ENCODE results near the gene C20orf96. TPM values are rescaled to one million over a fixed set of nuclear protein-coding genes. Genes with fewer than 3 reads are reported as not detected.
"Not testable (repeated sequence)": the region's sequence is repeated elsewhere in the genome, so short reads cannot be mapped to it uniquely, and the experiment has no call there.

Gene C20orf96
- total RNA-seq: 1 to 10 TPM; 5.9 to 6.0 TPM

- Mint-ChIP-seq H3K27me3 (no peaks in the 10 kb centered on the region), H3K36me3 (ENCODE audit: low read depth) (peaks cover 3% of the 10 kb centered on the region), H3K9me3 (no peaks in the 10 kb centered on the region), H3K27ac (no peak within 1 kb of the TSS), H3K4me1 (peaks cover 23% of the 10 kb centered on the region), H3K4me3 (no peak within 1 kb of the TSS)
- ChIA-PET POLR2A (interaction anchor here (0.8 to 1.2 kb wide), 3 partner anchors 8 to 36 kb away, joined by 3 to 4 read pairs (median 3); no protein-coding TSS in a partner anchor), CTCF (interaction anchor here (0.9 to 1.0 kb wide), 2 partner anchors 8 to 34 kb away, joined by 3 to 4 read pairs; no protein-coding TSS in a partner anchor)
- DNase-seq: peak; percentile 90
These were observed at the start of gene C20orf96 for GRCh38 chr20:290084-290831. Gene C20orf96 (minus strand): TSS chr20:290750. CDS start chr20:290610, 140 bp downstream.

- CTCF ChIA-PET; POLR2A ChIA-PET; DNase-seq; H3K4me3 Mint-ChIP-seq; H3K4me1 Mint-ChIP-seq; H3K9me3 Mint-ChIP-seq; H3K36me3 Mint-ChIP-seq (ENCODE audit: low read depth); H3K27ac Mint-ChIP-seq: not testable (repeated sequence)
- H3K27me3 Mint-ChIP-seq: peaks cover 19% of the 10 kb centered on the region
These were observed 45.5 kb upstream of the C20orf96 start for GRCh38 chr20:336040-336439.

GRCh38 chr20:334578-334977 lies 44.0 kb upstream of the C20orf96 start:
- DNase-seq: no peak
- Mint-ChIP-seq H3K27ac (no peak overlapping the region), H3K9me3 (no peaks in the 10 kb centered on the region), H3K27me3 (peaks cover 15% of the 10 kb centered on the region), H3K36me3 (ENCODE audit: low read depth) (no peaks in the 10 kb centered on the region), H3K4me1 (peaks cover 6% of the 10 kb centered on the region), H3K4me3 (no peak overlapping the region)
- ChIA-PET POLR2A (no interaction called here), CTCF (no interaction called here)

GRCh38 chr20:330233-331149 lies 39.9 kb upstream of the C20orf96 start:
- H3K27ac Mint-ChIP-seq: no peak overlapping the region
- H3K27me3 Mint-ChIP-seq: peaks cover 8% of the 10 kb centered on the region
- no peaks in the 10 kb centered on the region for H3K9me3 Mint-ChIP-seq
- CTCF ChIA-PET: interaction anchor here (0.6 to 3.7 kb wide), 25 partner anchors 9 to 1431 kb away, joined by 3 to 17 read pairs (median 4); partner anchors contain the start of genes DEFB132 and NRSN2
- H3K4me3 Mint-ChIP-seq: no peak overlapping the region
- POLR2A ChIA-PET: interaction anchor here (0.9 to 3.1 kb wide), 5 partner anchors 14 to 132 kb away, joined by 3 to 11 read pairs (median 4); partner anchors contain the start of genes TBC1D20 and ZCCHC3
- H3K4me1 Mint-ChIP-seq: peaks cover 23% of the 10 kb centered on the region
- H3K36me3 Mint-ChIP-seq (ENCODE audit: low read depth): no peaks in the 10 kb centered on the region
- DNase-seq: peak; percentile 67

- ChIA-PET POLR2A (interaction anchor here (0.9 to 3.1 kb wide), 4 partner anchors 15 to 132 kb away, joined by 3 to 11 read pairs (median 4); partner anchors contain the start of genes TBC1D20 and ZCCHC3), CTCF (interaction anchor here (0.7 to 3.7 kb wide), 13 partner anchors 8 to 1432 kb away, joined by 3 to 17 read pairs (median 5); partner anchors contain the start of genes DEFB132 and NRSN2)
- H3K4me1 Mint-ChIP-seq: peaks cover 25% of the 10 kb centered on the region
- no peaks in the 10 kb centered on the region for H3K36me3 Mint-ChIP-seq (ENCODE audit: low read depth)
- no peak overlapping the region for H3K4me3 Mint-ChIP-seq
- no peaks in the 10 kb centered on the region for H3K9me3 Mint-ChIP-seq
- H3K27ac Mint-ChIP-seq: no peak overlapping the region
- peaks cover 8% of the 10 kb centered on the region for H3K27me3 Mint-ChIP-seq
- DNase-seq: no peak
These were observed 39.3 kb upstream of the C20orf96 start for GRCh38 chr20:329851-330232.

GRCh38 chr20:328975-329695 lies 38.6 kb upstream of the C20orf96 start:
- no peak for DNase-seq
- POLR2A ChIA-PET: interaction anchor here (3.1 kb wide), 1 partner anchor 30 kb away, joined by 11 read pairs; no protein-coding TSS in a partner anchor
- Mint-ChIP-seq H3K4me3 (no peak overlapping the region), H3K36me3 (ENCODE audit: low read depth) (no peaks in the 10 kb centered on the region), H3K4me1 (peaks cover 30% of the 10 kb centered on the region), H3K27me3 (peaks cover 8% of the 10 kb centered on the region), H3K9me3 (no peaks in the 10 kb centered on the region), H3K27ac (no peak overlapping the region)
- CTCF ChIA-PET: interaction anchor here (0.7 to 3.7 kb wide), 6 partner anchors 26 to 1433 kb away, joined by 3 to 17 read pairs (median 3); partner anchors contain the start of gene ZCCHC3

- POLR2A ChIA-PET: interaction anchor here (0.6 to 3.1 kb wide), 2 partner anchors 29 to 31 kb away, joined by 3 to 11 read pairs; no protein-coding TSS in a partner anchor
- no peaks in the 10 kb centered on the region for H3K9me3 Mint-ChIP-seq
- DNase-seq: no peak
These were observed 37.8 kb upstream of the C20orf96 start for GRCh38 chr20:328027-328974.

GRCh38 chr20:327186-328026 lies 36.9 kb upstream of the C20orf96 start:
- DNase-seq: peak; percentile 60
- H3K4me1 Mint-ChIP-seq: peaks cover 34% of the 10 kb centered on the region
- ChIA-PET CTCF (interaction anchor here (0.7 to 3.7 kb wide), 2 partner anchors 27 to 56 kb away, joined by 4 to 17 read pairs; no protein-coding TSS in a partner anchor), POLR2A (interaction anchor here (0.6 to 7.2 kb wide), 2 partner anchors 28 to 31 kb away, joined by 3 to 95 read pairs; partner anchors contain the start of gene ZCCHC3)
- no peak overlapping the region for H3K27ac Mint-ChIP-seq
- no peaks in the 10 kb centered on the region for H3K9me3 Mint-ChIP-seq
- H3K4me3 Mint-ChIP-seq: peak overlapping the region; percentile 47
- H3K36me3 Mint-ChIP-seq (ENCODE audit: low read depth): no peaks in the 10 kb centered on the region
- H3K27me3 Mint-ChIP-seq: peaks cover 5% of the 10 kb centered on the region

More at GRCh38 chr20:328027-328974, 37.8 kb upstream of the C20orf96 start:
- Mint-ChIP-seq H3K27me3 (peaks cover 8% of the 10 kb centered on the region), H3K4me1 (peaks cover 34% of the 10 kb centered on the region), H3K27ac (no peak overlapping the region), H3K4me3 (peak overlapping the region; percentile 33), H3K36me3 (ENCODE audit: low read depth) (no peaks in the 10 kb centered on the region)
- CTCF ChIA-PET: interaction anchor here (0.7 to 3.7 kb wide), 6 partner anchors 26 to 87 kb away, joined by 3 to 17 read pairs (median 4); partner anchors contain the start of gene ZCCHC3

- no peak overlapping the region for H3K27ac Mint-ChIP-seq
- H3K9me3 Mint-ChIP-seq: no peaks in the 10 kb centered on the region
- H3K4me1 Mint-ChIP-seq: peaks cover 34% of the 10 kb centered on the region
- ChIA-PET CTCF (interaction anchor here (1.0 kb wide), 1 partner anchor 106 kb away, joined by 3 read pairs; no protein-coding TSS in a partner anchor), POLR2A (interaction anchor here (0.9 to 7.2 kb wide), 4 partner anchors 19 to 136 kb away, joined by 3 to 95 read pairs (median 4); partner anchors contain the start of genes TBC1D20 and ZCCHC3)
- no peaks in the 10 kb centered on the region for H3K36me3 Mint-ChIP-seq (ENCODE audit: low read depth)
- H3K27me3 Mint-ChIP-seq: peaks cover 2% of the 10 kb centered on the region
- H3K4me3 Mint-ChIP-seq: peak overlapping the region; percentile 47
- DNase-seq: no peak
These were observed 36.2 kb upstream of the C20orf96 start for GRCh38 chr20:326645-327185.
